COLO829 (cell line): Measurements from ENCODE around the gene OR10J4.
"Not testable (repeated sequence)": the region's sequence is repeated elsewhere in the genome, so short reads cannot be mapped to it uniquely, and the experiment has no call there.

ENCODE experiments used
- DNase-seq: peaks from one replicate; pipeline ENCODE4 v3.0.0; 2012; ENCODE audit warnings: low spot score

The OR10J4 gene

DNA sequence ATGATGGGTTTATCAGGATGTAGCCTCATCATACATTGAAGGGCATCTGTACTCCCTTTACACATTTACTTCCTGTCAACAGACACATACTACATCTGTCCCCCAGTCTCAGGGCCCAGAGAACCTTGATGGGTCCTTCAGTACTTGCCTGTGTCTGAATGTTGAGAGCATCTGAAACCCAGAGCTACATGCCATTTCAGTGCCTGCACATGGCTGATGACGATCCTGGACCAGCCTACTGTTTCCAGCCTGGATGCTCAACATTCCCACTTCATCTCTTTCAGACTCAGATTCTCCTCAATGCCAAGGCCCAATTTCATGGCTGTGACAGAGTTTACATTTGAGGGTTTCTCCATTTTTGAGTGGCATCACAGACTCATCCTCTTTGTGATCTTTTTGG, at the start of gene OR10J4:
OR10J4 (plus strand) TSS at position 301 of the 400 bp plus-strand sequence.
- no peak for DNase-seq

DNA sequence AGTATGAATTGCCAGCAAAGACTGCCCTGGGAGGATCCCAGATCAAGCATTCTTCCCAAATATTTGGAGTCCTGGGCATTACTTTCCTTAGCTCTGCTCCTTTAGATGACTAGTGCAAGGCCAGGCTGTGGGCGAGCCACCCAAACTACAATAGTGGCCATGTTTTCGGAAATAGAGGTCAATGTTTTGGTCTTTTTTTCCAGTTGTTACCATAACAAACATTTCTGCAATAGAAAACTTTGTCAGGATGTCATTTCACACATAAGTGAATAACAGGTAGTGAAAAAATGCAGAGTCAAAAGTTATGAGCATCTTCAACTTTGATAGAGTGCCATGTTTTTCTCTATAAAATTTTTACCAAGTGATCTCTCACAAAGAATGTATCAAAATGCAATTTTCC, 25.2 kb upstream of the OR10J4 start:
- DNase-seq: no peak

DNA sequence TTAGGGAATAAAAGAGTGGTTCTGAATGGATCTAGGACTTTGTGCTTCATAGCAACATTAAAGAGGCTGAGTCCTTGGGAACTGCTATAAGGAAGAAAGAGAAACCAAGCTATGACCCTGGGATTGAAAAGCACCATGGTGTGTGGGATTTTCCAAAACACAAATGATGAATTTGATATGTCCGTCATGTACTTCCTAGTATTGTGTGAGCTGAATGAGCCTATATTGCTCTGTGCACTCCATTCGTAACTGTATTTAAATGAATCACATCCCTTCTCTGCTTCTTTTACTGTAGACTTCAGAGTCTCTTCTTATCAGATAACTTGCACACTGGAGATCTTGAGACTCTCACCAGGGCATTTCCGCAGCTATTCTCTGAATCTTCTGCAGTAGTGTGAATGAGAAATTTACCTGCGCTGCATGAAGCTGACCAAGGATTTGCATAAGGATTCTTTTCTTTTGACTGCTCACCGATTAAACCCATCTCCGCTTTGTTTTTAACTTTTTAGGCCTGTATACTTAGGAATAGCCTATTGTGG, 23.1 kb upstream of the OR10J4 start:
- DNase-seq: no peak

DNA sequence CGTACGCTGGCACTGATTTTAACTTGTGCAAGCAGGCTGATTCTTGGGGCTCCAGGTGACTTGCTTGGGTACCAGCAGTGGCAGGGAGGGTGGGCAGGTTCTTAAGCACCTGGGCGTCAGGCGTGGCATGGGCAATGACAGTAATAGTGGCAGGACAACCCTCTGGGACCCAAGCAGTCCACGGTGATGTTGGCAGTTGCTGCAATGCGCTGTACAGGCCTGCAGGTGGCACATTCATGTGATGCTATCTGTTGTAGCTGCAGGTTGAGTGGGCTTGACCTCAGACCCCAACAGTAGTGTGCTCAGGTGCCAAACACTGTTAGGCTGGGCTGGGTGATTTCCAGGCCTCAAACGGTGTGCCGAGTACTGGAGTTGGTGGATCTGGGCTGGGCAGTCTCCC, 10.2 kb upstream of the OR10J4 start:
- DNase-seq: no peak

DNA sequence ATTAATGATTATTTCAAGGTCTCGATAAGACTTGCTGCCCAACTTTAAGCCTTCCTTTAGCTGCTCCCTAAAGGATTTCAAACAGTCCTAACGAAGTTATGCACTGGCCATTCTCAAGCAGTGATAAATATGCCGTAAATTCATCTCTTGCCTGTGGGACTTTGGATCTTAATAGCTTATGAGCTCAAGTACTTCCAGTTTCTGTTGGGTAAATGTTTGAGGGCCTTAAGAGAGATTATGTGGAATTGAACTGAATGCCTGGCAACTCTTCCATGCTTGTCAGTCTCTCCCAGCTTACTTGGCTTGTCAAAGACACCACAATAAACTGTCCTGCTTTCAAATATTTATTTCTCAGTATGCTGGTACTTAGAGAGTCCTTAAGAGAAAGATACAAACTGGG, 3.5 kb upstream of the OR10J4 start:
- DNase-seq: no peak

DNA sequence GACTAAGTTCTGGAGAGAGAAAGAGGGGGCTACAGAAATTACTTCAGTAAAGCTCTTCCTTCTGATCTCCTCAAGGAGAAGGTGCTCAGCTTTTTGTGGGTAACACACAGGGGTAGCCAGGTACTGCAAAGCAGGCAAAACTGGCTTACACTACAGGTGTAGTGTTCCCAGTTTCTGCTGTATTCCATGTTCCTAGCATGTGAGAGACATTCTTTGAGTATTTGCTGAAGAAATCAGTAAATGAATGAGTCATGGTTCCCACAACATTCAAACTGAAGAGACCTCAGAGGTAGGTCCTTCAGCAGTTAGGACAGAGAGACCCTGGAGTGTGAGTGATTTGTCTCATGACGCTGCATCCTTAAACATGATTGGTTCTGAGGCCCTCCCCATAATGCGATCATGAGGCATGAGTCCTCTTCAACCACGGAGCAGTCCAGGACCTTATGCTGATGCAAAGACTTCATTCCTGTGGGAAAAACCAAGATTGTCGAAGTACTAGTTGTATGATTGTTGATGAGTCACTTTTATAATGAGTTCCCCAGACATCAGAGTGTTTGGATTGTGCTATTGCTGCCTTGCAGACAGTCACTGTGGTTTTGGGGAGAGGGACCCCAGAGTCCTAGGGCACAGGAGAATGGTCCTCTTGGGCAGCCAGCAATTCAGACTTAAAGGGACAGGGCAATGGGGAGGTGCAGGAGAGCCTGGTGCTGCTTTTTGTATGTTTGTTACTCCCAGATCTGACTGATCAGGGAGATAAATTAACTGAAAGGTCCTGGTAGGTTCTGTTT, 2.7 kb upstream of the OR10J4 start:
- DNase-seq: peak; percentile 28

DNA sequence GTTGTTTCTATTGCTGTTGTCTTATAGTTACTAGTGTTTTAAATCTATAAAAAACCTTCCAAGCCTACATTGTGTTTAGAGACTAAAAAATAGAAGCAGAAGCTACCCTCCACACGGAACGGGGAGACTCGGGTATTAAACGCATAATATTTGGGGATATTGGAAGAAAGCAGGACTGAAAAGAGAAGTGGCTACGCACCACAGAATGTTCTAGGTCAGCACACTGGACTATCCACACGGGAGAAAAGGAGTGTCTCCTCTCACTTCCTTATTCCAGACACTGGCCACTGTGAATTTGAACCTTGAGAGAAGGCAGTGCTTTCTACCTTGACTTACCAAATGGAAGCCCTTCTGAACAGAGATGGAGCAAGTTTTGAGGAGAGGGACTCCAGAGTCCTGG, 1.0 kb upstream of the OR10J4 start:
- DNase-seq: no peak

DNA sequence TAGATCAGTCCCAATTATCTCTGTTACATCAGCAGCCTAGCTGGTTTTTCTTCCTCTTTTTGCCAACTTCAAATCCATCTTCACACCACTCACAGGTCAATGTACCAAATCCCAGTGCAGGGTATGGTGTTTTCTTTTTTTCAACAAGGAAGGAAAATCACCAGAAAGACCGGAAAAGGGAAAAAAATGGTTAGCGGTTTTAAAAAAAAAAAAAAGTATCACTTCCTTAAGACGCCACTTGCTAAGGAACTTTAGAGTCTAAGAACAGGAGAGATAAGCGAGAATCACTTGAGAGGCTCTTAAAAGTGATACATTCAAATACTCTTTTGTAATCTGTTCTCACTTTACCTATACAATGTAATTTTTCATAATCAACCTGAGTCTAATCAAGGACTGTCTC, 4.5 kb downstream of the OR10J4 start:
- DNase-seq: no peak

DNA sequence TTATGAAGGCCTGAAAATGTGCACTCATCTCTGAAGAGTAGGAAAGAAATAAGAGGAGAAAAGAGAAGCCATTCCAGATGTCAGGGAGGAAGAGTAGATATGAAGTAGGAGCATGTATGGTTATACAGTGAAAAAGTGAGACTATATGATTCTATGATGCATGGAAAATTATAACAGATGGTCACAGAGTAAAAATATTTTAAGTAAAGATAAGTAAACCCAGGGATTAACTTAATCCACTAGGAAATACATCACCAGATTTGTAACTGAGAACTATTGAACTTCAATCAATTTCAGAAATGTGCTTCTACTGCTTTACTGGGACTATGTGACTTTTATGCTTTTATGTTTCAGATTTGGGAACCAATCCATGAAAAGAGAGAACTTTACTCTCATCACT, 7.4 kb downstream of the OR10J4 start, which contains the start of gene OR10J1:
OR10J1 (plus strand) TSS at position 301 of the 400 bp plus-strand sequence; CDS start at position 371, 70 bp downstream.
- DNase-seq: no peak

DNA sequence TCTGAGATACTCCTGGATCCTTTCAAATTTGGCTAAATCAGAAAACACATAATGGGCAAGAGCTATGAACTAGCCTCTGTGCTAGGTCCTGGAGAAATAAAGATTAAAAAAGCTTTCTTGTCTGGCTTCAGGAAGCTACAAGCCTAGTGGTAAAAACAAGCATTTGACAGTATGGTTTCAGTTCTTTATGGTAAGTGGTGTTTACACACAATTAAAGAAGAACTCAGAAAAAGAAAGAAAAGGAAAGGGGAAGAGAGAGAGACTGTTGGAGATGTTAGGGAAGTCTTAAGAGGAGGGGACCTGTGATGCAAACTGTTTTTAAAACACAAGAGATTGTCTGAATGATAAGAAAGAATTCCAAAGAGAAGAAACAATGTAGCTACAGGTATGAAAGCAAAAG, 9.4 kb downstream of the OR10J4 start:
- DNase-seq: no peak

DNA sequence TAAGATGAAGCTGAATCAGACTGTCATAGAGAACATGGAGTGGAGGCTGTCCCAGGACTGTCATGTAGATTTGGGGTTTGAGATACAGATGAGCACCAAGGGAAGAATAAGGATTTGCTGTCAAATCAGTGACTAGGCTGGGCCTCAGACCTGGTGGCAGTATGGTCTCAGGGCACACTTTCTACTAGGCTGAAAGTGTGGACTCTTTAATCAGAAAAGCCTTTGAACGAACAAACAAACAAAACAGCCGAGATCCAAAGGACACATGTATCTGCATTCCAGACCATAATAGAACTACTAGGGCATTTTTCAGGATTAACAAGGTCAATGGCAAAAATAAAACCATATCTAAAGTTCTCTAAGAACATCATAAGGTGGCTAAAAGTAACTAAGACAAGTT, 10.4 kb downstream of the OR10J4 start:
- DNase-seq: no peak

DNA sequence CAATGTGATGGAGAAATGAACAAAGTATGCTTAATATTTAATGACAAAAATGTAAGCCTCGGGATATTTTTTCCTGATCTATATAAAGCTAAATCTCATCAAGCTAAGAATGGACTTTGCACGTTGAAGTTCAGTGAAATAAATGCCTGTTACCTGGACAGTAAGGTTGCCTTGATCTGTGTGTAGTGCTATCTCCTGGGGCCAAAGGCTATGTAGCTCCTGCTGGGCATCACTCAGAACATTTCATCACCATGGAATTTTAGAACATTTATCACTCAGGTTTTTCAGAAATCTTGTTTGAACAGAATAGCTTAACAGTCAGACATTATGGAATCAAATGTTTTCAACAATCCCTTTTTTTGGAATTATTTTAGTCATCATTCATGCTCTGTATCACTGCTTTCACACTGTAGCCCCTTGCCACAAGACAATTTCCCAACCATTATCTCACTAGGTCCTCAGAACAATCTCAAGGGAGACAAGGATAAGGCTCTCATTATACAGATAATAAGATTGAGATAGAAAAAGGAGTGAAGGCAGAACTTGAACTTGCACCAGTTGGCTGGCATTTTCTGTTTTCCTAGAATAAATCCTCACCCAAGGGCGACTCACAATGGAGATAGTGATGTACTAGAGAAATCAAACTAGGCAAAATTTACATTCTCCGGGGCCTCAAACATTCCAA, 11.2 kb downstream of the OR10J4 start:
- no peak for DNase-seq

DNA sequence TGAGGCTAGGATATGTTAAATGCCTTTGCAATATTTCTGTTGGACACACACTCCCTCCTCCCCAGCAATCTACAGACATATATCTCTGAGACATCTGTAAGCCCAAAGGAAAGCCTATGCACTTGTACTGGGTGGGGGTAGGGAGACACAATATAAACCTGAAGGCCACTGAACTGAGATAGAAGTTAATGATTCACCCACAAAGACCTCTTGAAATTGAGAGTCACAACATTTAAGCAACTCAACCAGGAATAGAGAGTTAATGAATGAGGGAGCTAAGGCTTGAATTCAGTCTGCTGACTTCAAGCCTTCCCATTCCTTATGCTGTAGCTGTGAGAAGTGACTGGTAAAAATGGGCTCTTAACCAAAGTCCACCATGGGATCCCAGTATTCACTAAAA, 12.5 kb downstream of the OR10J4 start:
- DNase-seq: no peak

DNA sequence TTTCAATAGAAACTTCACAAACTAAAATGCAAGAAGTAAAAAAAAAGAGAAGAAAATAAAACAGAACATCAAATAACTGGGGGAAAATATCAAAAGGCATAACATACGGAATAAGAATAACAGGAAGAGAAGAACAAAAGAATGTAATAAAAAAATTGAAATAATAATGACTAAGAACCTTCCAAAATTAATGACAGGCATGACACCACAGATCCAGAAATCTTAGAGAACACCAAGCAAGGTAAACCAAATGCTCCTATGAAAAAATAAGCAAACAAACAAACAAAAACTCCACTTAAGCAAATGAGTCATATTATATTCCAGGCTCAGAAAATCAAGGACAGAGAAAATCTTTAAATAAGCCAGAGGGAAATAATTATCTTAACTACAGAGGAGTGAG, 16.2 kb downstream of the OR10J4 start:
- DNase-seq: no peak

DNA sequence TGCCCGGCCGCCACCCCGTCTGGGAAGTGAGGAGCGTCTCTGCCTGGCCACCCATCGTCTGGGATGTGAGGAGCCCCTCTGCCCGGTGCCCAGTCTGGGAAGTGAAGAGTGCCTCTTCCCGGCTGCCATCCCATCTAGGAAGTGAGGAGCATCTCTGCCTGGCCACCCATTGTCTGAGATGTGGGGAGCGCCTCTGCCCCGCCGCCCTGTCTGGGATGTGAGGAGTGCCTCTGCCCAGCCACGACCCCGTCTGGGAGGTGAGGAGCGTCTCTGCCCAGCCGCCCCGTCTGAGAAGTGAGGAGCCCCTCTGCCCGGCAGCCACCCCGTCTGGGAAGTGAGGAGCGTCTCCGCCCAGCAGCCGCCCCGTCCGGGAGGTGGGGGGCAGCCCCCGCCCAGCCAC, 17.6 kb downstream of the OR10J4 start:
- DNase-seq: not testable (repeated sequence)

DNA sequence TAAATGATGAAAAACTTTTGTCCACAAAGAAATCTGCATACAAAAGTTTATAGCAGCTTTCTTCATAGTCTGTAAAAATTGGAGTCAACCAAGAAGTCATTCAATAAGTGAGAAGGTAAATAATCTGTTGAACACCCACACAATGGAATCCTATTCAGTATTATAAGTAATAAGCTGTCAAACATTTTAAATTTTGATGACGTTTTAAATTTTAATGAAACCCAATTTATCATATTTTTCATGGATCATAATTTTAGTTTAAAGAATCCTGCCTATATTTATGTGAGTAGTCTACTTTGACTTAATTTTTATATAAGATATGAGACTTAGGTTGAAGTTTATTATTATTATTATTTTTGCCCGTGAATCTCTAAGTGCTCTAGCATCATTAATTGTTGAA, 27.5 kb downstream of the OR10J4 start:
- DNase-seq: no peak

DNA sequence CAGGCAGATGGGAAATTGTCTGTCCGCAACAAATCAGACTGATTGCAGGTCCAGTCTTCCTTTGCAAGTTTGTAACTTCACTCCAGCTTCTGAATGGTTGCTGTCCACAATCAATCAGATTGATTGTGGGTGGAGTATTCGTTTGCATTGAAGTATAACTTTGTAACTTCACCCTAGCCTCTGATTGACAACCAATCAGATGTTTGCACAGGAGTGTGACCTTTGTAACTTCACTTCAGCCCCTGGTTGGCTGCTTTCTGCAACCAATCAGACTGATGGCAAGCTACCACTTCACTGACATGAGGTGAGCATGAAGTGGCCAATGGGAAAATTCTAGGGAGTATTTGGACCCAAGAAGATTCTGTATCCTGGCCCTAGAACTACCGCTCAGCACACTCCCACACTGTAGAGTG, 33.2 kb downstream of the OR10J4 start:
- no peak for DNase-seq

DNA sequence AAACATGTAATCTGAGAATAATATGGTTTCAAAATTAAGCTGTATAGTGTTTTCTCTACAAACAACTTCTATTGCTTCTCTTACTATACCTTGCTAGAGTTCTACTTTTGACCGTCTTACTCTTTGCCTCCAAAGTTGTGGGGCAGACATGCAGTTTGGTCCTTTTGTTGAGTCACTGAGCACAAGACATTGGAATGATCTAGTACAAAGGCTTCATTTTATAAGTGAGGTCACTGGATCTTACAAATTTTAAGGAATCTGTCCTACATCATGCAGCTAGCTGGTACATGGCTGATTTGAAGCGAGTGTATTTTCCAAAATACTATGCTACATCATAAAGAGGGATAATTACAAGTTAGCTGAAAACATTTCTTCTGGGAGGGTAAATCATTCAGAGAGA, 36.3 kb downstream of the OR10J4 start:
- DNase-seq: peak; percentile 61

DNA sequence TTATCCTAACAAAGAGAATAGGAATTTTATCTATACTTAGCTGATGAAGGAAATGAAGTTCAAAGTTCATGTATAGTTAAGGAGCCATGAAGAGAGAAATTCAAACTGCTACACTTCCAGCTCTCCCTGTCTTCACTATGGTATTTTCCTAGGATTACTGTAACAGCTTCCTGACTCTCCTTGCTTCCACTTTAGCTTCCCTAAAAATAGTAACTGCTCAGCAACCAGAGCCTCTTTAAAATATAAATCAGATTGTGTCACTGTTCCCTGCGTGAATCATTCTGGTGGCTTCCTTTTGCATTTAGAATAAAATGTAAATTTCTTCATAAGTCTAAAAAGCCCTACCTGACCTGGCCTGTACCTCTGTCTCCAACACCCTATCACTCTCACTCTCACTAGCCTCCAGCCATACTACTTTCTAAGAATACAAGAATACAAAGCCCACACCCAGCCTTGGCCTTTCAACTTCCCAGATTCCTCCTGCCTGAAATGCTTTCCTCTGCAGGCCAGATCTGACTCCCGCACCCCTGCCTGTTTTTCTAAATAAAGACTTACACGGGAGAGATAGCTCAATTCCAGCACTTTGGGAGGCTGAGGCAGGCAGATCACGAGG, 38.0 kb downstream of the OR10J4 start:
- DNase-seq: no peak

DNA sequence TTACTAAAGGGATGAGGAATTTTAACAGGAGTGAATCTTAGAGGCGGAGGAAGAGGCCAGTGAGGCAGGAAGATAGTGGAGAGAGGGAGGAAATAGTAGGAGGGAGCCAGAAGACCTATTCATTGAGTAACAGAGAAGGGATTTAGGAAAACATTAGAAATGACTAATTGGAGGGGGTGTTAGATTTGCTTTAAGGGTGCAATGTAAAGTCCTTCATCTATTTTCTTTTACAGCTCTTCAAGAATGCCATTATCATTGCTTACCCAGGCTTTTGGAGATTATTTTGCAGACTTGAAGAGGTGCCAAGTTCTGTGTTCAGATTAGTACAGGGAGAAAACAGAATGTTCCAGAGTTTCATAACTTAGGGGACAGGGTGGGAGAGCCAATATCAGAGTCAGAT, 41.3 kb downstream of the OR10J4 start:
- DNase-seq: no peak

DNA sequence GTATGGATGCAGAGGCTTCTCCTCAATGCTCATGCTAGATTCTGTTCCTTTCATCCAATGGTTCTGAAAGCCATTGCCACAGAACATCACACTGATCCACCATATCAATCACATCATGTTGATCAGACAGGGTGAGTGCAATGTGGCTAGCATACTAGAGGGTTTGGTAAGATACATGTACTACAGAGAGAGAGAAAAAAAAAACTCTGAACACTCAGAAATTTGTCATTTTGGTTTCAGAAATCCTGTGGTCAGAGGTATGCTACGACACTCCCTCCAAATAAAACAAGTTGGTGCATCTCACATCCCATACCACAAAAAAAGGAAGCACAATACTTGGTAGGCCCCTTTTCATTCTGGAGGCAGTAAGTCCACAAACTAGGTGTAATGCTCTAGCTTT, 42.9 kb downstream of the OR10J4 start:
- no peak for DNase-seq
